ENCODE results near the gene ERVFRD-1.

Gene ERVFRD-1

GRCh38 chr6:11142296-11143027 is 30.9 kb upstream of the ERVFRD-1 start:
- H3K36me3 ChIP-seq (ENCODE audit: insufficient read depth, low read depth, low read length): no peaks in the 10 kb centered on the region
- H3K27me3 ChIP-seq (ENCODE audit: insufficient read depth, low read length): no peaks in the 10 kb centered on the region
- H3K9ac ChIP-seq (ENCODE audit: low read depth, low read length): no peak overlapping the region
- H3K4me1 ChIP-seq (ENCODE audit: insufficient read depth, low read length): 0 out of 2 replicates have a peak, but pooled peaks cover 11% of the 10 kb centered on the region
- H3K9me3 ChIP-seq (ENCODE audit: insufficient read depth, low read depth, low read length): no peaks in the 10 kb centered on the region
- H3K27ac ChIP-seq (ENCODE audit: low read length): no peak overlapping the region
- no peak overlapping the region for H3K4me3 ChIP-seq (ENCODE audit: low read length)

GRCh38 chr6:11141295-11141694 is 29.8 kb upstream of the ERVFRD-1 start:
- Histone ChIP-seq H3K4me1 (ENCODE audit: insufficient read depth, low read length) (peaks cover 14% of the 10 kb centered on the region; the same call in 1 of the 2 replicates), H3K4me3 (ENCODE audit: low read length) (no peak overlapping the region)

GRCh38 chr6:11140056-11140455 is 28.5 kb upstream of the ERVFRD-1 start:
- no peak overlapping the region for H3K4me3 ChIP-seq (ENCODE audit: low read length)
- peaks cover 12% of the 10 kb centered on the region; the same call in 1 of the 2 replicates for H3K4me1 ChIP-seq (ENCODE audit: insufficient read depth, low read length)
- H3K36me3 ChIP-seq (ENCODE audit: insufficient read depth, low read depth, low read length): peaks cover 8% of the 10 kb centered on the region
- no peak overlapping the region for H3K27ac ChIP-seq (ENCODE audit: low read length)
- H3K9ac ChIP-seq (ENCODE audit: low read depth, low read length): no peak overlapping the region
- no peaks in the 10 kb centered on the region for H3K9me3 ChIP-seq (ENCODE audit: insufficient read depth, low read depth, low read length)
- H3K27me3 ChIP-seq (ENCODE audit: insufficient read depth, low read length): no peaks in the 10 kb centered on the region

More at GRCh38 chr6:11141295-11141694, 29.8 kb upstream of the ERVFRD-1 start:
- Histone ChIP-seq H3K9me3 (ENCODE audit: insufficient read depth, low read depth, low read length) (no peaks in the 10 kb centered on the region), H3K36me3 (ENCODE audit: insufficient read depth, low read depth, low read length) (no peaks in the 10 kb centered on the region), H3K9ac (ENCODE audit: low read depth, low read length) (no peak overlapping the region), H3K27me3 (ENCODE audit: insufficient read depth, low read length) (no peaks in the 10 kb centered on the region), H3K27ac (ENCODE audit: low read length) (no peak overlapping the region)

GRCh38 chr6:11139051-11139960 is 27.8 kb upstream of the ERVFRD-1 start:
- Histone ChIP-seq H3K27me3 (ENCODE audit: insufficient read depth, low read length) (no peaks in the 10 kb centered on the region), H3K9ac (ENCODE audit: low read depth, low read length) (no peak overlapping the region), H3K4me1 (ENCODE audit: insufficient read depth, low read length) (peaks cover 12% of the 10 kb centered on the region; the same call in 1 of the 2 replicates), H3K36me3 (ENCODE audit: insufficient read depth, low read depth, low read length) (peaks cover 16% of the 10 kb centered on the region), H3K27ac (ENCODE audit: low read length) (no peak overlapping the region), H3K4me3 (ENCODE audit: low read length) (no peak overlapping the region), H3K9me3 (ENCODE audit: insufficient read depth, low read depth, low read length) (no peaks in the 10 kb centered on the region)

GRCh38 chr6:11136809-11137208 is 25.3 kb upstream of the ERVFRD-1 start:
- H3K27me3 ChIP-seq (ENCODE audit: insufficient read depth, low read length): no peaks in the 10 kb centered on the region
- H3K9ac ChIP-seq (ENCODE audit: low read depth, low read length): no peak overlapping the region
- H3K9me3 ChIP-seq (ENCODE audit: insufficient read depth, low read depth, low read length): no peaks in the 10 kb centered on the region
- no peak overlapping the region for H3K4me3 ChIP-seq (ENCODE audit: low read length)
- no peak overlapping the region for H3K27ac ChIP-seq (ENCODE audit: low read length)
- peaks cover 12% of the 10 kb centered on the region; the same call in 1 of the 2 replicates for H3K4me1 ChIP-seq (ENCODE audit: insufficient read depth, low read length)
- peaks cover 16% of the 10 kb centered on the region for H3K36me3 ChIP-seq (ENCODE audit: insufficient read depth, low read depth, low read length)

GRCh38 chr6:11133281-11133680 is 21.8 kb upstream of the ERVFRD-1 start:
- Histone ChIP-seq H3K9ac (ENCODE audit: low read depth, low read length) (no peak overlapping the region), H3K4me3 (ENCODE audit: low read length) (no peak overlapping the region), H3K27ac (ENCODE audit: low read length) (no peak overlapping the region), H3K9me3 (ENCODE audit: insufficient read depth, low read depth, low read length) (no peaks in the 10 kb centered on the region), H3K36me3 (ENCODE audit: insufficient read depth, low read depth, low read length) (peaks cover 16% of the 10 kb centered on the region), H3K27me3 (ENCODE audit: insufficient read depth, low read length) (no peaks in the 10 kb centered on the region), H3K4me1 (ENCODE audit: insufficient read depth, low read length) (peaks cover 17% of the 10 kb centered on the region)

- Histone ChIP-seq H3K36me3 (ENCODE audit: insufficient read depth, low read depth, low read length) (peaks cover 16% of the 10 kb centered on the region), H3K4me3 (ENCODE audit: low read length) (no peak overlapping the region), H3K27ac (ENCODE audit: low read length) (no peak overlapping the region), H3K9ac (ENCODE audit: low read depth, low read length) (no peak overlapping the region), H3K4me1 (ENCODE audit: insufficient read depth, low read length) (peaks cover 14% of the 10 kb centered on the region), H3K9me3 (ENCODE audit: insufficient read depth, low read depth, low read length) (no peaks in the 10 kb centered on the region), H3K27me3 (ENCODE audit: insufficient read depth, low read length) (no peaks in the 10 kb centered on the region)
Observed at GRCh38 chr6:11132194-11132888, 20.8 kb upstream of the ERVFRD-1 start.

GRCh38 chr6:11130605-11131004 is 19.1 kb upstream of the ERVFRD-1 start:
- Histone ChIP-seq H3K4me1 (ENCODE audit: insufficient read depth, low read length) (peaks cover 17% of the 10 kb centered on the region), H3K4me3 (ENCODE audit: low read length) (no peak overlapping the region), H3K27me3 (ENCODE audit: insufficient read depth, low read length) (no peaks in the 10 kb centered on the region), H3K9me3 (ENCODE audit: insufficient read depth, low read depth, low read length) (no peaks in the 10 kb centered on the region), H3K27ac (ENCODE audit: low read length) (peak overlapping the region; percentile 65), H3K36me3 (ENCODE audit: insufficient read depth, low read depth, low read length) (peaks cover 13% of the 10 kb centered on the region), H3K9ac (ENCODE audit: low read depth, low read length) (no peak overlapping the region)

- Histone ChIP-seq H3K27ac (ENCODE audit: low read length) (peak overlapping the region; percentile 65), H3K4me3 (ENCODE audit: low read length) (no peak overlapping the region), H3K9ac (ENCODE audit: low read depth, low read length) (no peak overlapping the region), H3K9me3 (ENCODE audit: insufficient read depth, low read depth, low read length) (no peaks in the 10 kb centered on the region), H3K4me1 (ENCODE audit: insufficient read depth, low read length) (peaks cover 17% of the 10 kb centered on the region), H3K36me3 (ENCODE audit: insufficient read depth, low read depth, low read length) (peaks cover 7% of the 10 kb centered on the region), H3K27me3 (ENCODE audit: insufficient read depth, low read length) (no peaks in the 10 kb centered on the region)
Observed at GRCh38 chr6:11129908-11130565, 18.5 kb upstream of the ERVFRD-1 start.

GRCh38 chr6:11128608-11129007 is 17.1 kb upstream of the ERVFRD-1 start:
- Histone ChIP-seq H3K36me3 (ENCODE audit: insufficient read depth, low read depth, low read length) (no peaks in the 10 kb centered on the region), H3K4me1 (ENCODE audit: insufficient read depth, low read length) (peaks cover 17% of the 10 kb centered on the region), H3K9ac (ENCODE audit: low read depth, low read length) (no peak overlapping the region), H3K27ac (ENCODE audit: low read length) (no peak overlapping the region), H3K9me3 (ENCODE audit: insufficient read depth, low read depth, low read length) (no peaks in the 10 kb centered on the region), H3K4me3 (ENCODE audit: low read length) (no peak overlapping the region), H3K27me3 (ENCODE audit: insufficient read depth, low read length) (no peaks in the 10 kb centered on the region)

- H3K4me3 ChIP-seq (ENCODE audit: low read length): no peak overlapping the region
- peaks cover 17% of the 10 kb centered on the region for H3K4me1 ChIP-seq (ENCODE audit: insufficient read depth, low read length)
- no peaks in the 10 kb centered on the region for H3K9me3 ChIP-seq (ENCODE audit: insufficient read depth, low read depth, low read length)
- H3K27me3 ChIP-seq (ENCODE audit: insufficient read depth, low read length): no peaks in the 10 kb centered on the region
- H3K9ac ChIP-seq (ENCODE audit: low read depth, low read length): no peak overlapping the region
- no peak overlapping the region for H3K27ac ChIP-seq (ENCODE audit: low read length)
- H3K36me3 ChIP-seq (ENCODE audit: insufficient read depth, low read depth, low read length): no peaks in the 10 kb centered on the region
Observed at GRCh38 chr6:11126876-11127275, 15.4 kb upstream of the ERVFRD-1 start.
